SK-N-SH (cell line): ENCODE measurements around the gene MRPS34. TPM values are rescaled to one million over a fixed set of nuclear protein-coding genes. Genes with fewer than 3 reads are reported as not detected.

Experiments
- CTCF ChIA-PET: fragments of 300-600, 350-600 bp; formaldehyde crosslinking; extraction: SDS; loops from one replicate; lab custom pipeline; 2021; lab: Yijun Ruan, JAX
- POLR2A ChIA-PET: fragments of 350-600 bp; sonication (Branson Sonifier 250); formaldehyde crosslinking; extraction: SDS; loops from one replicate; lab custom pipeline; 2020; ENCODE audit warnings: antibody characterized with exemption, inconsistent platforms; lab: Yijun Ruan, JAX
- DNase-seq: peaks from one replicate; pipeline ENCODE4 v3.0.0; 2012
- H2AFZ ChIP-seq: fragments of 200-600 bp; sonication (generic); 2 replicates; pipeline ENCODE4 v1.8.1; 2016; ENCODE audit warnings: antibody characterized with exemption, mild to moderate bottlenecking, low read depth
- H3F3A ChIP-seq: fragments of 200-600 bp; sonication (generic); replicated peaks from 2 replicates; pipeline ENCODE3; 2016; ENCODE audit warnings: antibody characterized with exemption, mild to moderate bottlenecking; ENCODE audit not compliant: insufficient read depth
- H3K27ac ChIP-seq, 2 experiments: fragments of 200-500 bp in 1 of 2; fragments of 200-600 bp in 1 of 2; sonication (Bioruptor generic) in 1 of 2; sonication (generic), shearing (Covaris generic) in 1 of 2; 2 replicates each; pipeline versions ENCODE4 v1.5.1 to v1.6.1; 2014 to 2016; ENCODE audit warnings: low read depth in 2 of 2, inconsistent platforms in 1 of 2, low read length in 1 of 2, mild to moderate bottlenecking in 1 of 2, mixed read lengths in 1 of 2
- H3K27me3 ChIP-seq: fragments of 200-600 bp; sonication (generic), shearing (Covaris generic); 2 replicates; pipeline ENCODE4 v1.6.1; 2016; ENCODE audit warnings: mixed run types; ENCODE audit not compliant: insufficient read depth
- H3K36me3 ChIP-seq, 2 experiments: fragments of 200-500 bp in 1 of 2; fragments of 200-600 bp in 1 of 2; sonication (Bioruptor generic) in 1 of 2; sonication (generic) in 1 of 2; replicated peaks in 1 of 2; 2 replicates each; pipeline versions ENCODE3 to v1.5.1; 2014 to 2016; ENCODE audit warnings: low read length in 1 of 2, mild to moderate bottlenecking in 1 of 2; ENCODE audit not compliant: insufficient read depth in 2 of 2, control insufficient read depth in 1 of 2
- H3K4me1 ChIP-seq, 2 experiments: fragments of 200-500 bp in 1 of 2; fragments of 200-600 bp in 1 of 2; sonication (Bioruptor generic) in 1 of 2; sonication (generic), shearing (Covaris generic) in 1 of 2; 2 replicates each; pipeline versions ENCODE4 v1.5.1 to v1.6.1; 2014 to 2016; ENCODE audit warnings: low read depth in 1 of 2, low read length in 1 of 2, mixed run types in 1 of 2; ENCODE audit not compliant: insufficient read depth in 2 of 2, control insufficient read depth in 1 of 2
- H3K4me2 ChIP-seq: fragments of 200-600 bp; sonication (generic), shearing (Covaris generic); 2 replicates; pipeline ENCODE4 v1.6.1; 2017; ENCODE audit warnings: mixed run types
- H3K4me3 ChIP-seq, 2 experiments: fragments of 200-500 bp in 1 of 2; fragments of 200-600 bp in 1 of 2; sonication (Bioruptor generic) in 1 of 2; sonication (generic), shearing (Covaris generic) in 1 of 2; 2 replicates each; pipeline versions ENCODE4 v1.5.1 to v1.8.1; 2014 to 2016; ENCODE audit warnings: low read depth in 2 of 2, inconsistent platforms in 1 of 2, low read length in 1 of 2, mild to moderate bottlenecking in 1 of 2, mixed read lengths in 1 of 2, moderate library complexity in 1 of 2
- H3K79me2 ChIP-seq: fragments of 200-600 bp; sonication (generic); 2 replicates; pipeline ENCODE4 v1.8.1; 2017; ENCODE audit warnings: mild to moderate bottlenecking; ENCODE audit not compliant: insufficient read depth
- H3K9ac ChIP-seq: fragments of 200-600 bp; sonication (generic); 2 replicates; pipeline ENCODE4 v1.6.1; 2017; ENCODE audit warnings: mixed run types
- H3K9me2 ChIP-seq: fragments of 200-600 bp; sonication (generic); 2 replicates; pipeline ENCODE4 v1.6.1; 2017; ENCODE audit warnings: mixed run types
- H3K9me3 ChIP-seq: fragments of 200-600 bp; sonication (generic); 2 replicates; pipeline ENCODE4 v1.6.1; 2017; ENCODE audit warnings: mixed run types, mild to moderate bottlenecking, moderate library complexity
- H4K20me1 ChIP-seq: fragments of 200-600 bp; sonication (generic); 2 replicates; pipeline ENCODE4 v1.6.1; 2017; ENCODE audit warnings: mild to moderate bottlenecking, mixed run types; ENCODE audit not compliant: insufficient read depth
- CHD2 ChIP-seq: fragments of 150-350 bp; IDR thresholded peaks from 2 replicates; pipeline ENCODE4 v1.6.1; 2018; ENCODE audit warnings: low read length; ENCODE audit not compliant: partially characterized antibody
- FOSL2 ChIP-seq: IDR thresholded peaks from 2 replicates; pipeline ENCODE4 v1.4.0; 2012; ENCODE audit warnings: low read depth, mild to moderate bottlenecking, moderate library complexity, borderline replicate concordance
- MAX ChIP-seq: IDR thresholded peaks from 2 replicates; pipeline ENCODE4 v1.4.0; 2012; ENCODE audit warnings: low read depth
- POLR2AphosphoS5 ChIP-seq: IDR thresholded peaks from 2 replicates; pipeline ENCODE4 v1.6.1; 2012; ENCODE audit warnings: low read depth, low read length
- RAD21 ChIP-seq: IDR thresholded peaks from 2 replicates; pipeline ENCODE4 v1.6.1; 2012; ENCODE audit warnings: mild to moderate bottlenecking, low read length
- RFX5 ChIP-seq: IDR thresholded peaks from 2 replicates; pipeline ENCODE4 v1.6.1; 2012; ENCODE audit warnings: mild to moderate bottlenecking, improper control_type of control experiment, low read length
- SMC3 ChIP-seq: IDR thresholded peaks from 2 replicates; pipeline ENCODE4 v1.6.1; 2012; ENCODE audit warnings: low read depth, low read length, improper control_type of control experiment
- TAF1 ChIP-seq: IDR thresholded peaks from 2 replicates; pipeline ENCODE4 v1.6.1; 2012; ENCODE audit warnings: low read depth, mild to moderate bottlenecking, low read length, moderate library complexity, borderline replicate concordance
- WGBS: methylation state at CpG from one replicate; pipeline ENCODE4 v1.1.6; 2017; ENCODE audit warnings: low lambda C conversion rate; 5-methylcytosine and 5-hydroxymethylcytosine counted together
- polyA plus RNA-seq, 3 experiments: library from polyadenylated mRNA; depleted of rRNA; stranded (reverse); fragments of >200 nt; gene quantifications; 2 replicates each; pipeline ENCODE4 v1.2.3, GENCODE V29; 2012
- small RNA-seq, 7 experiments: library from RNA; depleted of rRNA; stranded (forward); fragments of <200 nt; gene quantifications; one replicate each; pipeline ENCODE3, GENCODE V24; 2012
- TF ChIP-seq, protein P1 (sequence below): fragments of 200-600 bp; sonication (generic); IDR thresholded peaks from 2 replicates; pipeline ENCODE4 v1.6.1; 2017; ENCODE audit warnings: antibody characterized with exemption, mild to moderate bottlenecking, moderate library complexity
- TF ChIP-seq, protein P2 (sequence below): IDR thresholded peaks from 2 replicates; pipeline ENCODE4 v1.4.0; 2012; ENCODE audit warnings: low read depth, borderline replicate concordance

Gene MRPS34
- polyA plus RNA-seq, 1 of the 3 experiments (the other 2 are of a cell fraction) = 156 TPM

GRCh38 chr16:1723450-1724147, 49.3 kb downstream of the MRPS34 start:
- Histone ChIP-seq H3K4me1 (peaks cover 0 to 15% of the 10 kb centered on the region in 2 experiments; a peak in 3 of 4 replicates), H3K79me2 (peaks cover 71% of the 10 kb centered on the region), H3F3A (peaks cover 22% of the 10 kb centered on the region), H3K4me2 (0 out of 2 replicates have a peak overlapping the region, but pooled peaks have one; percentile 64), H2AFZ (no peak overlapping the region), H3K9ac (no peak overlapping the region), H4K20me1 (peaks cover 5% of the 10 kb centered on the region)
- POLR2A ChIA-PET = interaction anchor here (1.1 kb wide), 1 partner anchor 17 kb away, joined by 7 read pairs; the partner anchor contains the start of gene MAPK8IP3
- WGBS = 58% methylated on average over 6 of the region's 6 CpGs
- DNase-seq = peak; percentile 78
- TF ChIP-seq, protein P1, sequence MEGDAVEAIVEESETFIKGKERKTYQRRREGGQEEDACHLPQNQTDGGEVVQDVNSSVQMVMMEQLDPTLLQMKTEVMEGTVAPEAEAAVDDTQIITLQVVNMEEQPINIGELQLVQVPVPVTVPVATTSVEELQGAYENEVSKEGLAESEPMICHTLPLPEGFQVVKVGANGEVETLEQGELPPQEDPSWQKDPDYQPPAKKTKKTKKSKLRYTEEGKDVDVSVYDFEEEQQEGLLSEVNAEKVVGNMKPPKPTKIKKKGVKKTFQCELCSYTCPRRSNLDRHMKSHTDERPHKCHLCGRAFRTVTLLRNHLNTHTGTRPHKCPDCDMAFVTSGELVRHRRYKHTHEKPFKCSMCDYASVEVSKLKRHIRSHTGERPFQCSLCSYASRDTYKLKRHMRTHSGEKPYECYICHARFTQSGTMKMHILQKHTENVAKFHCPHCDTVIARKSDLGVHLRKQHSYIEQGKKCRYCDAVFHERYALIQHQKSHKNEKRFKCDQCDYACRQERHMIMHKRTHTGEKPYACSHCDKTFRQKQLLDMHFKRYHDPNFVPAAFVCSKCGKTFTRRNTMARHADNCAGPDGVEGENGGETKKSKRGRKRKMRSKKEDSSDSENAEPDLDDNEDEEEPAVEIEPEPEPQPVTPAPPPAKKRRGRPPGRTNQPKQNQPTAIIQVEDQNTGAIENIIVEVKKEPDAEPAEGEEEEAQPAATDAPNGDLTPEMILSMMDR = peak; percentile 81
- TF ChIP-seq SMC3 = peak; percentile 39
- no peak for TF ChIP-seq POLR2AphosphoS5
- no peak for TF ChIP-seq RFX5
- TF ChIP-seq FOSL2 = no peak
- TF ChIP-seq RAD21 = peak; percentile 62
- TF ChIP-seq, protein P2, sequence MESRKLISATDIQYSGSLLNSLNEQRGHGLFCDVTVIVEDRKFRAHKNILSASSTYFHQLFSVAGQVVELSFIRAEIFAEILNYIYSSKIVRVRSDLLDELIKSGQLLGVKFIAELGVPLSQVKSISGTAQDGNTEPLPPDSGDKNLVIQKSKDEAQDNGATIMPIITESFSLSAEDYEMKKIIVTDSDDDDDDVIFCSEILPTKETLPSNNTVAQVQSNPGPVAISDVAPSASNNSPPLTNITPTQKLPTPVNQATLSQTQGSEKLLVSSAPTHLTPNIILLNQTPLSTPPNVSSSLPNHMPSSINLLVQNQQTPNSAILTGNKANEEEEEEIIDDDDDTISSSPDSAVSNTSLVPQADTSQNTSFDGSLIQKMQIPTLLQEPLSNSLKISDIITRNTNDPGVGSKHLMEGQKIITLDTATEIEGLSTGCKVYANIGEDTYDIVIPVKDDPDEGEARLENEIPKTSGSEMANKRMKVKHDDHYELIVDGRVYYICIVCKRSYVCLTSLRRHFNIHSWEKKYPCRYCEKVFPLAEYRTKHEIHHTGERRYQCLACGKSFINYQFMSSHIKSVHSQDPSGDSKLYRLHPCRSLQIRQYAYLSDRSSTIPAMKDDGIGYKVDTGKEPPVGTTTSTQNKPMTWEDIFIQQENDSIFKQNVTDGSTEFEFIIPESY = no peak
- TF ChIP-seq CHD2 = no peak
- no peak for TF ChIP-seq MAX
- no peak for TF ChIP-seq TAF1
- TF ChIP-seq, all 33 proteins: peak for 3
- CTCF ChIA-PET = interaction anchor here (0.5 to 1.9 kb wide), 21 partner anchors 8 to 315 kb away, joined by 3 to 8 read pairs (median 4); partner anchors contain the start of genes NUBP2, PTX4 and SPSB3
- Histone ChIP-seq H3K9me2 (no peaks in the 10 kb centered on the region), H3K9me3 (no peaks in the 10 kb centered on the region), H3K27me3 (no peaks in the 10 kb centered on the region), H3K4me3 (no peak overlapping the region; a peak in 1 of 4 replicates), H3K36me3 (no peaks in the 10 kb centered on the region), H3K27ac (peak overlapping the region in 1 of 2 experiments; percentile 89; a peak in 1 of 4 replicates)

Small RNA genes within 50 kb of the gene (small RNA-seq; reads per million reads assigned to genes)
- gene MIR3177 = 0 to 2.6 (median 1.4) reads per million in 7 experiments

Other genes starting within 250 kb of the MRPS34 start
- 2.1 and 2.3 TPM in 2 replicates for gene TMEM204, start 239.5 kb downstream of the MRPS34 start, polyA plus RNA-seq (2012; rRNA removed)
- gene IFT140, start 161.1 kb downstream of the MRPS34 start, polyA plus RNA-seq (2012; rRNA removed) = 13.5 and 19.3 TPM in 2 replicates
- gene CRAMP1, start 160.8 kb downstream of the MRPS34 start, polyA plus RNA-seq (2012; rRNA removed) = 7.6 and 9.5 TPM in 2 replicates
- gene JPT2, start 94.9 kb downstream of the MRPS34 start, polyA plus RNA-seq (2012; rRNA removed) = 36.9 and 67.4 TPM in 2 replicates
- 53.6 and 57.3 TPM in 2 replicates for gene MAPK8IP3, start 66.9 kb downstream of the MRPS34 start, polyA plus RNA-seq (2012; rRNA removed)
- 77.2 and 80.4 TPM in 2 replicates for gene NME3, start 1.6 kb downstream of the MRPS34 start, polyA plus RNA-seq (2012; rRNA removed)
- 10.1 and 15.8 TPM in 2 replicates for gene EME2, start 324 bp downstream of the MRPS34 start, polyA plus RNA-seq (2012; rRNA removed)
- gene SPSB3, start 9.4 kb upstream of the MRPS34 start, polyA plus RNA-seq (2012; rRNA removed) = 40.6 and 41.6 TPM in 2 replicates
- gene NUBP2, start 9.8 kb upstream of the MRPS34 start, polyA plus RNA-seq (2012; rRNA removed) = 73.2 and 75.4 TPM in 2 replicates
- gene IGFALS, start 20.6 kb upstream of the MRPS34 start, polyA plus RNA-seq (2012; rRNA removed) = 0.02 and 0.03 TPM in 2 replicates
- gene HAGH, start 53.7 kb upstream of the MRPS34 start, polyA plus RNA-seq (2012; rRNA removed) = 119 and 138 TPM in 2 replicates
- gene FAHD1, start 54.1 kb upstream of the MRPS34 start, polyA plus RNA-seq (2012; rRNA removed) = 58.2 and 59.0 TPM in 2 replicates
- 0.05 TPM in 1 of 2 replicates, not detected in the other for gene MEIOB, start 99.0 kb upstream of the MRPS34 start, polyA plus RNA-seq (2012; rRNA removed)
- 0.03 TPM in 1 of 2 replicates, not detected in the other for gene HS3ST6, start 145.3 kb upstream of the MRPS34 start, polyA plus RNA-seq (2012; rRNA removed)
- 30.1 and 31.4 TPM in 2 replicates for gene MSRB1, start 170.1 kb upstream of the MRPS34 start, polyA plus RNA-seq (2012; rRNA removed)
- not detected in 2 replicates for gene RPL3L, start 181.6 kb upstream of the MRPS34 start, polyA plus RNA-seq (2012; rRNA removed)
- gene NDUFB10, start 186.4 kb upstream of the MRPS34 start, polyA plus RNA-seq (2012; rRNA removed) = 251 and 468 TPM in 2 replicates
- gene RPS2, start 191.7 kb upstream of the MRPS34 start, polyA plus RNA-seq (2012; rRNA removed) = 4,622 and 6,384 TPM in 2 replicates
- 0.07 TPM in 1 of 2 replicates, not detected in the other for gene RNF151, start 193.7 kb upstream of the MRPS34 start, polyA plus RNA-seq (2012; rRNA removed)
- gene TBL3, start 198.9 kb upstream of the MRPS34 start, polyA plus RNA-seq (2012; rRNA removed) = 36.7 and 37.1 TPM in 2 replicates
- 0.19 and 0.21 TPM in 2 replicates for gene NOXO1, start 208.3 kb upstream of the MRPS34 start, polyA plus RNA-seq (2012; rRNA removed)
- gene GFER, start 211.1 kb upstream of the MRPS34 start, polyA plus RNA-seq (2012; rRNA removed) = 13.3 and 20.4 TPM in 2 replicates
- gene SYNGR3, start 216.8 kb upstream of the MRPS34 start, polyA plus RNA-seq (2012; rRNA removed) = 10.7 and 10.8 TPM in 2 replicates
- 38.1 and 47.8 TPM in 2 replicates for gene ZNF598, start 236.7 kb upstream of the MRPS34 start, polyA plus RNA-seq (2012; rRNA removed)
- gene NPW, start 246.7 kb upstream of the MRPS34 start, polyA plus RNA-seq (2012; rRNA removed) = 0.62 and 1.1 TPM in 2 replicates